A673 (cell line): ENCODE measurements around the gene SLC22A16. TPM values are rescaled to one million over a fixed set of nuclear protein-coding genes. Genes with fewer than 3 reads are reported as not detected.

Source experiments
- BruUV-seq: library from RNA; stranded (reverse); fragments of 400-500 nt; replicated peaks from 2 replicates; lab custom pipeline; 2021; lab: Mats Ljungman, UMichigan
- CTCF ChIA-PET: fragments of 300-600 bp; sonication (Branson Sonifier 250); formaldehyde crosslinking; loops from one replicate; lab custom pipeline; 2022; ENCODE audit warnings: antibody characterized with exemption; lab: Charles Lee
- POLR2A ChIA-PET: fragments of 300-600 bp; sonication (Branson Sonifier 250); formaldehyde crosslinking; loops from one replicate; lab custom pipeline; 2022; ENCODE audit warnings: antibody characterized with exemption; ENCODE audit not compliant: low non-redundant PET; lab: Charles Lee
- DNase-seq: peaks from one replicate; pipeline ENCODE4 v3.0.0-alpha.2; 2015; ENCODE audit warnings: low spot score
- H3K27ac ChIP-seq: fragments of 200-600 bp; sonication (generic); 2 replicates; pipeline ENCODE4 v1.5.1; 2016; ENCODE audit warnings: mixed run types, low read depth, mild to moderate bottlenecking, mixed read lengths, antibody characterized with exemption, low read length; ENCODE audit not compliant: poor library complexity, severe bottlenecking
- H3K27me3 ChIP-seq: fragments of 200-600 bp; sonication (generic); replicated peaks from 2 replicates; pipeline ENCODE4 v1.6.1; 2017; ENCODE audit warnings: mixed run types, low read depth, mild to moderate bottlenecking, mixed read lengths, antibody characterized with exemption, low read length; ENCODE audit not compliant: insufficient read depth, poor library complexity
- H3K36me3 ChIP-seq: fragments of 200-600 bp; sonication (generic); 2 replicates; pipeline ENCODE4 v1.6.1; 2016; ENCODE audit warnings: mixed run types, mild to moderate bottlenecking, mixed read lengths, antibody characterized with exemption, low read length; ENCODE audit not compliant: insufficient read depth, poor library complexity, severe bottlenecking
- H3K4me1 ChIP-seq: fragments of 200-600 bp; sonication (generic); 2 replicates; pipeline ENCODE4 v1.6.1; 2017; ENCODE audit warnings: mixed run types, mild to moderate bottlenecking, mixed read lengths, antibody characterized with exemption, low read length; ENCODE audit not compliant: insufficient read depth, poor library complexity, severe bottlenecking
- H3K4me3 ChIP-seq: fragments of 200-600 bp; sonication (generic); 2 replicates; pipeline ENCODE4 v1.5.1; 2016; ENCODE audit warnings: low read depth, mixed run types, mild to moderate bottlenecking, mixed read lengths, low read length; ENCODE audit not compliant: poor library complexity, severe bottlenecking
- H3K9me3 ChIP-seq: fragments of 200-600 bp; sonication (generic); 2 replicates; pipeline ENCODE4 v1.6.1; 2016; ENCODE audit warnings: mixed run types, low read depth, mild to moderate bottlenecking, mixed read lengths, antibody characterized with exemption, low read length; ENCODE audit not compliant: poor library complexity, severe bottlenecking
- CTCF ChIP-seq: fragments of 300-800, 200-600 bp; sonication (generic); conservative IDR thresholded peaks from 2 replicates; pipeline ENCODE4 v1.5.1; 2017; ENCODE audit warnings: low read depth, mild to moderate bottlenecking, antibody characterized with exemption, low read length, moderate library complexity, mixed read lengths
- EZH2 ChIP-seq: fragments of 200-600 bp; sonication (generic); IDR thresholded peaks from 2 replicates; pipeline ENCODE4 v1.6.1; 2017; ENCODE audit warnings: borderline replicate concordance, low read depth, mild to moderate bottlenecking, mixed read lengths, antibody characterized with exemption, low read length; ENCODE audit not compliant: poor library complexity, severe bottlenecking
- intact Hi-C: fragments of 100-400 bp; cut with micrococcal nuclease; formaldehyde crosslinking; loops from one replicate; pipeline ENCODE4 v1.10.0; 2022; ENCODE audit not compliant: unreplicated experiment
- total RNA-seq: library from RNA; stranded (reverse); gene quantifications from 2 replicates; pipeline ENCODE4 v1.2.3, GENCODE V29; 2021

Gene SLC22A16
- total RNA-seq, 1 experiment from 2014 or later, result 0.15 TPM

GRCh38 chr6:110418594-110418993 is 57.8 kb downstream of the SLC22A16 start:
- CTCF ChIA-PET, result no interaction called here
- no TSS peak for BruUV-seq
- intact Hi-C loops, result no loop called here

GRCh38 chr6:110415086-110415916 is 61.1 kb downstream of the SLC22A16 start, which contains the start of gene DDO:
Gene DDO, minus strand, starts transcription at chr6:110415575. Its CDS starts 2,113 bp downstream, at chr6:110413462.
- Histone ChIP-seq H3K36me3 (no peaks in the 10 kb centered on the region), H3K27ac (no peak within 1 kb of the TSS), H3K9me3 (no peaks in the 10 kb centered on the region), H3K4me3 (no peak within 1 kb of the TSS), H3K4me1 (no peaks in the 10 kb centered on the region), H3K27me3 (no peaks in the 10 kb centered on the region)
- ChIA-PET POLR2A (no interaction called here), CTCF (no interaction called here)
- BruUV-seq, result no TSS peak
- intact Hi-C loops, result no loop called here
- TF ChIP-seq CTCF (no peak), EZH2 (no peak)
- DNase-seq, result no peak

More at GRCh38 chr6:110418594-110418993, 57.8 kb downstream of the SLC22A16 start:
- POLR2A ChIA-PET, result no interaction called here
- DNase-seq, result no peak
- no peak for TF ChIP-seq EZH2
- no peak for TF ChIP-seq CTCF
- H3K9me3 ChIP-seq, result no peaks in the 10 kb centered on the region
- H3K4me1 ChIP-seq, result peaks cover 6% of the 10 kb centered on the region
- no peaks in the 10 kb centered on the region for H3K36me3 ChIP-seq
- H3K27ac ChIP-seq, result no peak overlapping the region
- no peaks in the 10 kb centered on the region for H3K27me3 ChIP-seq
- no peak overlapping the region for H3K4me3 ChIP-seq

GRCh38 chr6:110414669-110415068 is 61.7 kb downstream of the SLC22A16 start:
- ChIA-PET POLR2A (no interaction called here), CTCF (no interaction called here)
- H3K27me3 ChIP-seq, result no peaks in the 10 kb centered on the region
- no TSS peak for BruUV-seq
- no peak overlapping the region for H3K4me3 ChIP-seq
- H3K4me1 ChIP-seq, result no peaks in the 10 kb centered on the region
- no peaks in the 10 kb centered on the region for H3K36me3 ChIP-seq
- no peak for DNase-seq
- intact Hi-C loops, result no loop called here
- no peak overlapping the region for H3K27ac ChIP-seq
- no peak for TF ChIP-seq CTCF
- TF ChIP-seq EZH2, result no peak
- H3K9me3 ChIP-seq, result no peaks in the 10 kb centered on the region
